ENCODE measurements around the gene PLXDC2.

Gene PLXDC2

DNA sequence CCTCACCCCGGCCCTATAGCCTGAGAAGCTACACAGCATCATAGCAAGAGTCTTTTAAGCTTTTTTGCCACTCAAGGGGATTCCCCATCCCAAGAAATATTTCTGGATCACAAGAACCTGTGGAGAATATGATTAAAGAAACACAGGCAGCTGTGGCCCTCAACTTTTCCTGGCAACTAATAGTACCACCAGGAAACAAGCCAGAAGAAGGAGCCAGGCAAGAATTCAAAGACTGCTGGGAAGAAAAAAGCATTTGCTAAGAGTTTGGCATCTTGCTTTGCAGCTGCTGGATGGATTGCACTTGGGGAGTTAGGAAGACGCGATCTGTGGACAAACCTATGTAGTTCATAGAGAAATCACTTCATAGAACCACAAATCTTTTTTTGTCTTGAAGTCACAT lies 437.8 kb downstream of the PLXDC2 start:
- Histone ChIP-seq H3K27me3 (ENCODE audit: insufficient read depth, low read length, poor library complexity) (no peaks in the 10 kb centered on the region), H2AFZ (ENCODE audit: low read depth, low read length) (no peak overlapping the region), H3K27ac (ENCODE audit: low read length) (no peak overlapping the region), H4K20me1 (ENCODE audit: insufficient read depth, low read length) (no peaks in the 10 kb centered on the region), H3K9me3 (ENCODE audit: insufficient read depth, low read length, severe bottlenecking) (no peaks in the 10 kb centered on the region), H3K9ac (ENCODE audit: low read depth, low read length) (no peak overlapping the region), H3K4me1 (ENCODE audit: insufficient read depth, low read length) (no peaks in the 10 kb centered on the region), H3K36me3 (ENCODE audit: insufficient read depth, low read length) (no peaks in the 10 kb centered on the region), H3K4me3 (ENCODE audit: low read depth in 1 of 2, low read length in 2 of 2) (no peak overlapping the region), H3K4me2 (ENCODE audit: insufficient read depth, low read length) (no peak overlapping the region), H3K79me2 (ENCODE audit: insufficient read depth, low read length) (no peaks in the 10 kb centered on the region)
- DNase-seq: no peak
- ATAC-seq (ENCODE audit: insufficient read depth, low read depth): no peak
- TF ChIP-seq, protein P1, sequence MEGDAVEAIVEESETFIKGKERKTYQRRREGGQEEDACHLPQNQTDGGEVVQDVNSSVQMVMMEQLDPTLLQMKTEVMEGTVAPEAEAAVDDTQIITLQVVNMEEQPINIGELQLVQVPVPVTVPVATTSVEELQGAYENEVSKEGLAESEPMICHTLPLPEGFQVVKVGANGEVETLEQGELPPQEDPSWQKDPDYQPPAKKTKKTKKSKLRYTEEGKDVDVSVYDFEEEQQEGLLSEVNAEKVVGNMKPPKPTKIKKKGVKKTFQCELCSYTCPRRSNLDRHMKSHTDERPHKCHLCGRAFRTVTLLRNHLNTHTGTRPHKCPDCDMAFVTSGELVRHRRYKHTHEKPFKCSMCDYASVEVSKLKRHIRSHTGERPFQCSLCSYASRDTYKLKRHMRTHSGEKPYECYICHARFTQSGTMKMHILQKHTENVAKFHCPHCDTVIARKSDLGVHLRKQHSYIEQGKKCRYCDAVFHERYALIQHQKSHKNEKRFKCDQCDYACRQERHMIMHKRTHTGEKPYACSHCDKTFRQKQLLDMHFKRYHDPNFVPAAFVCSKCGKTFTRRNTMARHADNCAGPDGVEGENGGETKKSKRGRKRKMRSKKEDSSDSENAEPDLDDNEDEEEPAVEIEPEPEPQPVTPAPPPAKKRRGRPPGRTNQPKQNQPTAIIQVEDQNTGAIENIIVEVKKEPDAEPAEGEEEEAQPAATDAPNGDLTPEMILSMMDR (IDR thresholded peaks at IDR 0.05; ENCODE audit: borderline replicate concordance, extremely low read depth, low read length, poor library complexity, severe bottlenecking): no peak
- TF ChIP-seq EZH2 (IDR thresholded peaks at IDR 0.05; ENCODE audit: borderline replicate concordance, low read depth, low read length, severe bottlenecking): no peak

- Histone ChIP-seq H3K4me2 (ENCODE audit: insufficient read depth, low read length) (no peak overlapping the region), H3K79me2 (ENCODE audit: insufficient read depth, low read length) (no peaks in the 10 kb centered on the region), H4K20me1 (ENCODE audit: insufficient read depth, low read length) (no peaks in the 10 kb centered on the region), H3K4me1 (ENCODE audit: insufficient read depth, low read length) (no peaks in the 10 kb centered on the region), H3K27ac (ENCODE audit: low read length) (no peak overlapping the region), H3K4me3 (ENCODE audit: low read depth in 1 of 2, low read length in 2 of 2) (no peak overlapping the region), H3K9me3 (ENCODE audit: insufficient read depth, low read length, severe bottlenecking) (no peaks in the 10 kb centered on the region), H3K9ac (ENCODE audit: low read depth, low read length) (no peak overlapping the region), H3K27me3 (ENCODE audit: insufficient read depth, low read length, poor library complexity) (no peaks in the 10 kb centered on the region), H3K36me3 (ENCODE audit: insufficient read depth, low read length) (no peaks in the 10 kb centered on the region), H2AFZ (ENCODE audit: low read depth, low read length) (no peak overlapping the region)
- TF ChIP-seq, protein P1 (IDR thresholded peaks at IDR 0.05; ENCODE audit: borderline replicate concordance, extremely low read depth, low read length, poor library complexity, severe bottlenecking): no peak
- TF ChIP-seq EZH2 (IDR thresholded peaks at IDR 0.05; ENCODE audit: borderline replicate concordance, low read depth, low read length, severe bottlenecking): no peak
- DNase-seq (no peak), ATAC-seq (ENCODE audit: insufficient read depth, low read depth) (no peak)
These were observed 438.3 kb downstream of the PLXDC2 start for GRCh38 chr10:20254497-20254896.

GRCh38 chr10:20256969-20257368 lies 440.7 kb downstream of the PLXDC2 start:
- Histone ChIP-seq H3K27me3 (ENCODE audit: insufficient read depth, low read length, poor library complexity) (no peaks in the 10 kb centered on the region), H3K9ac (ENCODE audit: low read depth, low read length) (no peak overlapping the region), H4K20me1 (ENCODE audit: insufficient read depth, low read length) (no peaks in the 10 kb centered on the region), H3K4me1 (ENCODE audit: insufficient read depth, low read length) (no peaks in the 10 kb centered on the region), H3K27ac (ENCODE audit: low read length) (no peak overlapping the region), H2AFZ (ENCODE audit: low read depth, low read length) (no peak overlapping the region), H3K36me3 (ENCODE audit: insufficient read depth, low read length) (no peaks in the 10 kb centered on the region), H3K9me3 (ENCODE audit: insufficient read depth, low read length, severe bottlenecking) (no peaks in the 10 kb centered on the region), H3K4me2 (ENCODE audit: insufficient read depth, low read length) (no peak overlapping the region), H3K79me2 (ENCODE audit: insufficient read depth, low read length) (no peaks in the 10 kb centered on the region), H3K4me3 (ENCODE audit: low read depth in 1 of 2, low read length in 2 of 2) (no peak overlapping the region)
- TF ChIP-seq, protein P1 (IDR thresholded peaks at IDR 0.05; ENCODE audit: borderline replicate concordance, extremely low read depth, low read length, poor library complexity, severe bottlenecking): no peak
- no peak for DNase-seq
- no peak for ATAC-seq (ENCODE audit: insufficient read depth, low read depth)

DNA sequence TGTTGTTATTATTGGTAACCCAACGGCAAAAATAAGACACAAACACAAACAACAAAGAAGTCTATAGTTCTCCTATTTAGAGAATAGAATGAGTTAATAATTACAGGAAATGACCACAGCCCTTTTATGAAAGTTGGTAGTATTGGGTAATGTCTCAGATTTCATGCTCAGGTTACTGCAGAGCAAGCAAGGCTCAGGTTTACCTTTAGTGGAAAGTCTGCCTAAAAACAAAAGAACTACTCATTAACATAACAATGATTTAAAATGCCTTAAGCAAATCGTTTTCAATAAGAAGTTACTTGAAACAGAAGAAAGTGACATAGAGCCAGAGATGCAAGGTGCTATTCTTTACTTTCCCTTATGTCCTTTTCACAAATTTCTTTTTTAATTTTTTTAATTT lies 441.2 kb downstream of the PLXDC2 start:
- no peak overlapping the region for H2AFZ ChIP-seq (ENCODE audit: low read depth, low read length)
- no peaks in the 10 kb centered on the region for H4K20me1 ChIP-seq (ENCODE audit: insufficient read depth, low read length)
- no peaks in the 10 kb centered on the region for H3K4me1 ChIP-seq (ENCODE audit: insufficient read depth, low read length)
- H3K36me3 ChIP-seq (ENCODE audit: insufficient read depth, low read length): no peaks in the 10 kb centered on the region
- no peaks in the 10 kb centered on the region for H3K79me2 ChIP-seq (ENCODE audit: insufficient read depth, low read length)
- H3K9me3 ChIP-seq (ENCODE audit: insufficient read depth, low read length, severe bottlenecking): no peaks in the 10 kb centered on the region
- no peak for DNase-seq
- no peak overlapping the region for H3K4me2 ChIP-seq (ENCODE audit: insufficient read depth, low read length)
- TF ChIP-seq EZH2 (IDR thresholded peaks at IDR 0.05; ENCODE audit: borderline replicate concordance, low read depth, low read length, severe bottlenecking): no peak
- TF ChIP-seq, protein P1 (IDR thresholded peaks at IDR 0.05; ENCODE audit: borderline replicate concordance, extremely low read depth, low read length, poor library complexity, severe bottlenecking): no peak
- no peak overlapping the region for H3K9ac ChIP-seq (ENCODE audit: low read depth, low read length)
- no peak overlapping the region for H3K27ac ChIP-seq (ENCODE audit: low read length)
- no peak for ATAC-seq (ENCODE audit: insufficient read depth, low read depth)
- H3K27me3 ChIP-seq (ENCODE audit: insufficient read depth, low read length, poor library complexity): no peaks in the 10 kb centered on the region
- no peak overlapping the region for H3K4me3 ChIP-seq (ENCODE audit: low read depth in 1 of 2, low read length in 2 of 2)

All from DND-41 (cell line).